HTERT RPE-1 (cell line): ENCODE measurements around the gene SGF29.
"Not testable (repeated sequence)": the region's sequence is repeated elsewhere in the genome, so short reads cannot be mapped to it uniquely, and the experiment has no call there.

Experiments
- in situ Hi-C: fragments of 300-500 bp; cut with MboI; formaldehyde crosslinking; loops from 4 replicates; pipeline ENCODE4 v1.14.3; 2020; ENCODE audit warnings: low sequenced_read_pairs

Gene SGF29

DNA sequence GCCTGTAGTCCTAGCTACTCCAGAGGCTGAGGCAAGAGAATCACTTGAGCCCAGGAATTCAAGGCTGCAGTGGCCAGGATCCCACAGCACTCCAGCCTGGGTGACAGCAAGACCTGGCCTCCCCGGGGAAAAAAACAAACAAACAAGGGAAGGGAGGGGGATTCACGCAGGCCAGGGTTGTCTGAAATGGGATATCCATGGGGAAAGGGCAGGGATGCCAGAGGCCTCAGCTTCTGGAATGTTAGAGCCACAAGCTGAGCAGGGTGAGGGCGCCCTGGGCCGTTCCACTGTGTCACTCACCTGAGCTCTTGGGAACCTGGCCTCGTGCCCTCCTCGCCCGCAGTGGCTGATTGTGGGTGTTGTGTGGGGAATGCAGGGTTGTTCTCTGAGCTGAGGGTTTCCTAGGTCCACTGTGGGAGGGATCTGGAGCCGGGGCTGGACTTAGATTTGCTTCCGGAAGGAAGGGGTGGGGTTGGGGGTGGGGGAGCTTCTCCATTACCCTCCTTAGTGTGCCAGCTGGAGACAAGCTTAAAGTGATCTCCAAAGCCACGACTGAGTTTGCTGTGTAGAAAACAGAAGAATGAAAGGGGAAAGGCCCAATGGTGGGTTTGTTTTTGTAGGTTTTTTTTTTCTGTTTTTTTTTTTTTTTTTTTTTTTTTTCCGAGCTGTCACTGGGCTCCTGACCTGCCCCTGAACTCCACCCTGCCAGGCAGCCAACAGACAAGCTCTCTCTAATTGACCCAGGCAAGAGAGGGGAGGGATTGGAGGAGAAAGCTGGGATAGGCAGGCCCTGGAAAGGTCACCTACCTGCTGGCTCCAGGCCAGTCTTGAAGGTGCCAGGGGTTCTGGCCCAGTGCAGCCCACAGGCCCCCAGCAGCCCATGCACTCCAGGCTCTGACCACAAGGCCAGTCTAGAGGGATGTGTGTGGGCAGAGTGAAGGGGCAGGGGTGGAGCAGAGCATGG, 56.2 kb downstream of the SGF29 start, which contains the start of gene SULT1A1:
SULT1A1 (minus strand) TSS at position 414 of the 964 bp plus-strand sequence. CDS start 1,189 bp downstream, outside the sequence.
- in situ Hi-C loops, result no loop called here

DNA sequence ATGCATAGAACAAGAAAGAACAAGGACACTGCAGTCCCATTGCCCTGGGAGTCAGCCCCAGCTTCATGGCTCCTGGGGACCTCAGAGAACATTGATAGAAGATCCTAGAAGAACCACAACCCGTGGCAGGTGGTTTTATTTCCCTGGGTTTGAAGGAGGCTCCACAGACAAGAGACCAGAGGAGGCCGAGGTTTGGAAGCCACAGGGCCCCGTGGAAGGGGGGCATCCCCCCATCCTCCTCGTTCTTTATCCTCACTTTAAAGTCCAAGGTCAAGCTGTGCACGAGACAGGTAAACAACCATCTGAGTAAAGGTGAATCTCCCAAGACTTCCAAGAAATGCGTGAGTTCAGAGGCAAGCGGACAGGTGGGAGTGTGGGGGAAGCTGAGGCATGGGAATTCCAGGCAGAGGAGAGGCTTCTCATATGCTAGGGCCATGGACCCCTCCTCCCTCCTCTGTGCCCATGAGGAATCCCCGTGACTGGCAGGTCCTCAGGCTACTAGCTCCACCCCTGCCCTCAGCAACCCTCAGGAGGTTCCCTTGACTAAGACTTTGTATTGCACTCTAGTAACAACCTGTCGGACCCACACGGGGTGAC, 57.0 kb downstream of the SGF29 start:
- in situ Hi-C loops, result no loop called here

DNA sequence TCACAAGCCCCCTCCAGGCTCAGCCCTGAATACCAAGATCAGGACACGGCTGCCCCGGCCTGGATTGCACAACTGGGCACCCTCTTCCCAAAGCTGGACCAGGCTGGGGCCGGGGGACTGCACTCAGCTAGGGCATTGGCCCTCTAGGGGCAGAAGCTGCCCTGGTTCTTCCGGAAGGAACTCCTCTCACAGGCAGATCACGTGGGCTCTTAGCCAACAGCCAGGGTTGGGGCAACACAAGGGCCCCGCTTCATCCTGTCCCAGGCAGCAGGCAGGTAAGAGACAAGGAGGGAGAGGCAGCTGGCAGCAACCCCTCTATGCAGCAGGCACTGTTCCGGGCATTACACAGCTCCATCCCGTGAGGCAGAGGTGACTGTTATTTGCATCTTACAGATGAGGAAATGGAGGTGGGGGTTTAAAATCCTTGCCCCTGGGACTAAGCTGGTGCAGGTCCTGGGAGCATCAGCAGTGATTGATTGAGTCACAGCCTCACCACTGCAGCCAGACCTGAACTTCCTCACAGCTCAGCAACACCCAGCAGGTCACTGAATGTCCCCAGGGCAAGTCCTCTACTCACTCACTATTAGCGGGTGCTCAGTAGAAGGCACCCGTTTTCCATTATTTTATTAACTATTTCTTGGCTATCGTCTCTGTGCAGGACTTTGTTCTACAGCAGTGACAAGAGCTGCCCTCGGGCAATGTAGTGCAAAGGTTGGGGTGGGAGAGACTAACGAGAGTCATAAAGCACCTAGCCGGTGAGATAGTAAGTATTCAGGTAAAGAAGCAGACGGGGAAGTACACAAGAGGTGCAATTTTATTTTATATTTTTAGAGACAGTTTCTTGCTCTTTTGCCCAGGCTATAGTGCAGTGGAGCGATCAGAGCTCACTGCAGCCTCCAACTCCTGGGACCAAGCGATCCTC, 58.9 kb downstream of the SGF29 start:
- in situ Hi-C loops, result not testable (repeated sequence)

DNA sequence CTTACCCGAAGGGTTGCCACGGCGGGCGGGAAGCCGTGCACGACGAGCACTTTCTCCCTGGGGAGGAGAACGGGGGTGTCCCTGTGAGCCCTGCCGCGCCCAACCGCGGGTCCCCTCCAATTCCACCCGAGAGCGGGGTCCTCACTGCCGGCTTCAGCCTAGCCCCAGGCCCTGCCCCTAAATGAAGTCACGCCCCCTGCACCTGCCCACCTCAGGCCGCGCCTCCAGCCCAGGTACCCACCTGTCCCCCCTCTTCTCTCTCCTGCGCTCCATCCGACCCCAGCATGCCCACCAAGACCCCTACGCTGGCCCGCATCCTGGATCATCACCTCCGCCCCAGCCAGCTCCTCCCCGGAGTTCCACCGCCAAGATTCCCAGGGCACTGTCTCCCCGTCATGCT, 60.2 kb downstream of the SGF29 start:
- in situ Hi-C loops, result not testable (repeated sequence)

DNA sequence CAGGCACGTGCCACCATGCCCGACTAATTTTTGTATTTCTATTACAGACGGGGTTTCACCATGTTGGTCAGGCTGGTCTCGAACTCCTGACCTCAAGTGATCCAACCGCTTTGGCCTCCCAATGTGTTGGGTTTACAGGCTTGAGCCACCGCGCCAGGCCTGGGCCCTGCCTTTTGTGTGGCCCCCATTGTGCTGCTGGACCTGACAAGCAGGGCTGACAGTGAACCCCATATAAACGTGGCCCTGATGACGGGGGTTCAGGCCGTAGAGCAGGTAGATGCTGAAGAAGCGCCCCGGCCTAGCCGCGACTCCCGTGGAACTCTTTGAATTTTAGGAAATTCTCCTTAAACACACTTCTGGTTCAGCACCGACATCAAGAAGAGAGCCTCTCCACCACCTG, 60.8 kb downstream of the SGF29 start:
- in situ Hi-C loops, result not testable (repeated sequence)

DNA sequence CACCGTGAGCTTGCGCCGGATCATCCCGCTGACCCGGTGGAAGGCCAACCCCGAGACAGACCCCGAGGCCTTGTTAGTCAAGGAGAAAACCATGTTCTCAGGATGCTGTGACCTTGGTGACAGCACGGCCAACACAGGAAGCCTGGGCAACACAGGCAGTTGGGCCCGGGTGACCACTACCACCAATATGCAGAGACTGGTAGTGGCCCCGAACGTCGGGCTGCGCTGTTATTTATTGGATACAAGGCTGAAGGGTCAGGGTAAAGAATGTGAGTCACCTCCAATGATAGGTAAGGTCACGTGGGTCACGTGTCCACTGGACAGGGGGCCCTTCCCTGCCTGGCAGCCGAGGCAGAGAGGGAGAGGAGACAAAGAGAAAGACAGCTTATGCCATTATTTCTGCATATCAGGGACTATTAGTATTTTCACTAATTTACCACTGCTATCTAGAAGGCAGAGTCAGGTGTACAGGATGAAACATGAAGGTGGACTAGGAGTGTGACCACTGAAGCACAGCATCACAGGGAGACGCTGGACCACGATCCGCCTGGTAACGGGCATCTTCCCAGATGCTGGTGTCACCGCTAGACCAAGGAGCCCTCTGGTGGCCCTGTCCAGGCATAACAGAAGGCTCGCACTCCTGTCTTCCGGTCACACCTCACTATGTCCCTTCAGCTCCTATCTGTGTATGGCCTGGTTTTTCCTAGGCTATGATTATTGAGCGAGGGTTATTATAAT, 61.9 kb downstream of the SGF29 start:
- in situ Hi-C loops, result not testable (repeated sequence)

DNA sequence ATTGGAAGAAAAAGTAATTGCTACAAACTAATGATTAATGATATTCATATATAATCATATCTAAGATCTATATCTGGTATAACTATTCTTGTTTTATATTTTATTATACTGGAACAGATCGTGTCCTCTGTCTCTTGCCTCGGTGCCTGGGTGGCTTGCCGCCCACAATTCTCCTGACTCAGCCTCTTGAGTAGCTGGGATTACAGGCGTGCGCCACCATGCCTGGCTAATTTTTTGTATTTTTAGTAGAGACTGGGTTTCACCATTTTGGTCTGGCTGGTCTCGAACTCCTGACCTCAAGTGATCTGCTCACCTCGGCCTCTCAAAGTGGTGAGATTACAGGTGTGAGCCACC, 62.5 kb downstream of the SGF29 start:
- in situ Hi-C loops, result not testable (repeated sequence)

DNA sequence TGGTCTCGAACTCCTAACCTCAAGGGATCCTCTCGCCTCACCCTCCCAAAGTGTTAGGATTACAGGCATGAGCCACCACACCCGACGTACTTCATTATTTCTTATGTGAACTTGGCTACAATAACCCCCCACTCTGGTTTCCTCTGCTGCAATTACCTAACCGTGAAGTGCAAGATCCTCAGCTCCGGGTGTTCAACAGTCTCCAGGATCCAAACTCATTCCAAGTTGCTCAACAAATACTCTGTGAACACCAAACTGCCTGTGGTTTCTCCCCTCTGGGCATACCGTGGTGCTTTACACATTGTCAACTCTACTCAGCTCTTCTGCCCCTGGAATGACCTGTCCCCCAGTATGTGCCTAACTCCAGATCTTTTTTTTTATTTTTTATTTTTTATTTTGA, 62.9 kb downstream of the SGF29 start:
- in situ Hi-C loops, result no loop called here

DNA sequence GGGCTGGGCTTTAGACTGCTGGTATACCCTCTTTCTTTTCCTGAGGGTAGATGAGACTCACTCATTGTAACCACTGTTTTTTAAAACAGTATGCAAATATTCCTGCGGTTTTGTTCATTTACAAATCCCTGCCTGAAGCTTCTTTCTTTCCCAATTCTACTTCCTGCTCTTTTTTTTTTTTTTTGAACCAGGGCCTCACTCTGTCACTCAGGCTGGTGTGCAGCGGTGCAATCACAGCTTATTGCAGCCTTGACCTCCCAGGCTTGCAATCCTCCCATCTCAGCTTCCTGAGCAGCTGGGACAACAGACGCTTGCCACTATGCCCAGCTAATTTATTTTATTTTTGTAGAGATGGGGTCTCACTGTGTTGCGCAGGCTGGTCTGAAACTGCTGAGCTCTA, 64.2 kb downstream of the SGF29 start:
- in situ Hi-C loops, result no loop called here

DNA sequence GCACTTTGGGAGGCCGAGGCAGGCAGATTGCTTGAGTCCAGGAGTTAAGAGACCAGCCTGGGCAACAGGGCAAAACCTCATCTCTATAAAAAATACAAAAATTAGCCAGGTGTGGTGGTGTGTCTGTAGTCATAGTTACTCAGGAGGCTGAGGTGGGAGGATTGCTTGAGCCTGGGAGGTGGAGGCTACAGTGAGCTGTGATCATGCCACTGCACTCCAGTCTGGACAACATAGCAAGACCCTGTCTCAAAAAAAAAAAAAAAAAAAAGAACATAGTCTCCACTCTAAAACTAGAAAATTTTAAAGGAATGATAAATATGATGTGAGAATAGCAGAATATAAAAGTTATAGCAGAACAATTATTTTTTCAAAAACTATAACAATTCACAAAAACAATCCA, 66.6 kb downstream of the SGF29 start:
- in situ Hi-C loops, result not testable (repeated sequence)

DNA sequence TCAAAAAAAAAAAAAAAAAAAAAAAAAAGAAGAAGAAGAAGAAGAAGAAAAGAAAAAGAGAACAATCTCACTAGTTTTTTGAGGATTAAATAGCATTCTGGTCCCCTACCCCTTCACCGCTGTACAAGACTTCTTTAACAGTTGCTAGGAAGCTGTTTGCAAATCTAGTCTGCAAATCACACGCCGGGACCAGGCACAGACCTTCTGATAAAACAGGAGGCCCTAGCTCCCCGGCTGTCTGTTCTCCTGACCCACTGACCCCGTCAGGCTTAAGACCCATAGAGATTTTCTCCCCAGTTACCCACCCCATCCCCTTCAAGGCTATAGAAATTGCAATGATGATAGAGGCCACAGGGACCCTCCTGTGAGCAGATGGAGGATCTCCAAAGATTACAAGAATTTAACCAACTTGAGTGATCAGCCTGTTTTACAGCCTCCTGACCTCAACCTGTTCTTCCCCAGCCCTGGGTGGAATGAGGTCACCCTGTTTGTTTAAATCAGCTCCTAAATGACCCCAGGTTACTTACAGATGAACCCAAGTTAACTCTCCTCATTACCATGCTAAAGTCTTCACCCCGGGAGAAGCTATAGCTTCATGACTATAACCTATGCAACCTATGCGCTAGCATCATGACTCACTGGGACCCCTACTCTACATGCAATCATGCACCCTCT, 67.9 kb downstream of the SGF29 start:
- in situ Hi-C loops, result no loop called here

DNA sequence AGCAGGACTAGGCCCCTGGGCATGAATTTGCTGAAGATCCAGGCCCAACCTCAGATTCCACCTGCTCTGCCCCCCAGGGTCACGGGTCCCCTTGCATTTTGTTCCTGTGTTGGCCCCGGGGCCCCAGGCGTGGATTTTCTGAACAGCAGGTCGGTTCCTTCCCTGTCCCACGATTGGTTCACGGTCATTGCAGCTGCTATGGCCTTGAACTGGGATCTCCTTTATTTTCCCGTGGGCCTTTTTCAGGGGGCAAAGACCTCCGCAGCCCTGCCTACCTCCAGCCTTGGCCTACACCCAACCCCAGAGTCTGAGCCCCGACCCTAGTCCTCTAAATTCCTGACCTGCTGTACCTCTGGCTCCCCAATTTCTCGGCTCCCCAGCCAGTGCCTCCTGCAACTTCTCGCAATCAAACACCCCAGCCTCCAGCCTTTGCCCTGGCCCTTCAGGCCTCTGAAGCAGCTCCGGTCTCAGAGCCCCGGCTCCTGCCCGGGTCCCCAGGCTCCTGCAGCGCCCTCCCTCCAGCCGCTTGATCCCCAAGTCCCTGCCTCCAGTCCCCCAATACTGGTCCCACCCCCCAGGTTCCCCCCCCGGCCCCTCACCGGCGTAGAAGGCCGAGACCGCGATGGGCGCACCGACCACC, 68.9 kb downstream of the SGF29 start:
- in situ Hi-C loops, result not testable (repeated sequence)

DNA sequence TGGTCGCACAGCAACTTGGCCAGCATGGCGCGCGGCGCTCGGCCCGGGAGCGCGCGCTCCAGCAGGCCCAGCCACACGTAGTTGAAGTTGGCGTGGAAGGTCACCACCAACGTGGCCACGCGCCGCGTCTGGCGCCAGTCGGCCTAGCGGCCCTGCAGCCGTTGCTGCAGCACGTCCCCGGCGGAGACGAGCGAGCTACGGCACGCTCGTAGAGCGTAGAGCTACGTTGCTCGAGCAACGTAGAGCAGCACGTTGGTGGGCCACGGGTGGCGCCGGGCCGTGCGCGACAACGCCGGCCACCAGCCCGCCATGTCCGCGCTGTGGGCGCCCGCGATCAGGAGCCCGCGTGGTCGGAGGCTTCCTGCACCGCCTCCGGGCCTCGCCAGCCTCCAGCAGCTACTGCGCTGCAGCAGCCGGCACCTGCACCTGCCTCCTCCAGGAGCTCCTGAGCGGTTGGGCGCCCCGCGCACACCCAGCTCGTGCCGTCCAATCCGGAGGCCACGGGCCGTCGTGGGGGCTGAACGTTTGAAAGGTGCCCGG, 69.5 kb downstream of the SGF29 start:
- in situ Hi-C loops, result no loop called here

DNA sequence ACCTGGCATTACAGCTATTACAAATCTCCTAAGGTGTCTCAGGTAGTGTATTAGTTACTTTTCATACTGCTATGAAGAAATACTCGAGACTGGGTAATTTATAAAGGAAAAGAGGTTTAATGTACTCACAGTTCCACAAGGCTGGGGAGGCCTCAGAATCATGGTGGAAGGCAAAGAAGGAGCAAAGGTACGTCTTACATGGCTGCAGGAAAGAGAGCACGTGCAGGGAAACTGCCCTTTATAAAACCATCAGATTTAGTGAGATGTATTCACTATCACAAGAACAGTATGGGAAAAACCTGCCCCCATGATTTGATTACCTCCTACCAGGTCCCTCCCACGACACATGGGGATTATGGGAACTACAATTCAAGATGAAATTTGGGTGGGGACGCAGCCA, 77.2 kb downstream of the SGF29 start:
- in situ Hi-C loops, result not testable (repeated sequence)

DNA sequence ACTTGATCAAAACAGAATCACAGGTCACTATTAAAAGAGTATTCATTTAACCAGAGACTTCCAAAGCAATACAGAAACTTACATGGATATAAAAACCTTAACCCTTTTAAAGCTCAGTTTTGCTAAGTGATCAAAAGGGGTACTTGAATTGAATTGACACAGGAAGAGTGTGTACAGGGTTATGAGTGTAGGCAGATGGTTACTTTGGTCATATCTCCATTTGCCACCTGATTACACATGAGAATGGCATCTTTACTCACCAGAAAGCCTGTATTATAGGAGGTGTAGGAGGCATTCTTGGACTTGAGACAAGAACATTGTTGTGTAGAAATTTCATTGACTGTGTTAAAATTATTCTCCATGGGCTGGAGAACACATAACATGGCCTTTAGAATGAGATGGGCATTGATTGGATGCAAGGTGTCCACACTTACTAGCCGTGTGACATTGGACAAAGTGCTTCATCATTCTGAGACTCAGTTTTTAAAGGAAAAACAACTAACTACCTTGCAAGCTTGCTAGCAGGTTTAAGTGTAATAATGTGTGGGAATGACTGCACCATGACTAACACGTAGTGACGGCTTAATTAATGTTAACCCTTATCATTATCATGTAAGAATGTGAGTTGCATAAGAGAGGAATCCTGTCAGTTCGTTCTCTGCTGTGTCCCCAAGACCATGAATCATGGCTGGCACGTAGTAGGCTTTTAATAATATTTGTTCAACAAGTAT, 82.5 kb downstream of the SGF29 start:
- in situ Hi-C loops, result not testable (repeated sequence)

DNA sequence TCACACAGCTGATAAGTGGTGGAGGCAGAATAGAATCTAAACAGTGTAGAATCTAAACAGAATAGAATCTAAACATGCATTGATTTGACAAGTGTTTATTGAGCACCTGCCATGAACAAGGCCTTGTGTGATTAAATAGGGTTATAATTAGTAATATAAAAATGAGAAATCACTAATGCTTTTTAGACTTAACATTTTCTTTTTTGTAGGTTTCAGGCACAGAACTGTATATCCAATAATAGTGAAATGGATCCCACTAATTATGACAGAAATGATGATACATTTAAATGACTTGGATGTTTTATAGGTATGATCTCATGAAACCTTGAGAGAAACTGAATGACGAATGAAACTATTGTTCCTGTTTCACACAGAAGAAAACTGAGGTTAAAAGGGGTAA, 84.0 kb downstream of the SGF29 start, which contains the start of gene NPIPB8:
NPIPB8 (plus strand) TSS at position 301 of the 400 bp plus-strand sequence. CDS start 296 bp downstream, outside the sequence.
- in situ Hi-C loops, result not testable (repeated sequence)

DNA sequence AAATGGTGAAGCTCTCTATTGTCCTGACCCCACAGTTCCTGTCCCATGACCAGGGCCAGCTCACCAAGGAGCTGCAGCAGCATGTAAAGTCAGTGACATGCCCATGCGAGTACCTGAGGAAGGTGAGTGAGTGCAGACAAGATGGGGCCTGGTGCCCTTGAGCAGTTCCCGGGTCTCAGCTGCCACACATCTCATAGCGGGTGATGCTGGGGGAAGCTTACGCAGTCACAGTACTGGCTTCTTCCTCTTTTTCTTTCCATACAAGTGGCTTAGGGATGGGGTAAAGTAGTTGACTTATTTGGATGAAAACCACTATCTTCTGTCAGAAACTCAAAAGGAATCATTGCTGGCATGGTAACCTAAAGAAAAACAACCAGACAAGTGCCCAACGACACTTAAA, 84.6 kb downstream of the SGF29 start:
- in situ Hi-C loops, result not testable (repeated sequence)

DNA sequence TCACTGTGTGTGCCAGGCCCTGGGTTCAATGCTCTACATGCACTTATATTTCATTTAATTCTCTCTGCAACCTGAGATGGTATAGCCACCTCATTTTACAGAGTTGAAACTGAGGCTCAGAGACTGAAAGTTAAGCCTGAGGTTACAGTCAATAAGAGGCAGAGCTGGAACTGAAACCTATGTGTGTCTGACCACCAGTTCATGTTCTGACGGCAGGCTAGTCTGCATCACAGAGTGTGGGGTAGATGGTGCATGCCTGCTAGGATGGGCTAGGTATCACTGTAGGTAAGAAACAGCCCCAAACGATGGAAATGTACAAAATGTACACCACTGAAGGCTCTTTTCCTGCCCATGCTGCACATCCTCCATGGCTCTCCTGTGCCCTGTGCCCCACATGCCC, 86.2 kb downstream of the SGF29 start:
- in situ Hi-C loops, result not testable (repeated sequence)
